ENCODE data around the gene OPRM1.

DNA sequence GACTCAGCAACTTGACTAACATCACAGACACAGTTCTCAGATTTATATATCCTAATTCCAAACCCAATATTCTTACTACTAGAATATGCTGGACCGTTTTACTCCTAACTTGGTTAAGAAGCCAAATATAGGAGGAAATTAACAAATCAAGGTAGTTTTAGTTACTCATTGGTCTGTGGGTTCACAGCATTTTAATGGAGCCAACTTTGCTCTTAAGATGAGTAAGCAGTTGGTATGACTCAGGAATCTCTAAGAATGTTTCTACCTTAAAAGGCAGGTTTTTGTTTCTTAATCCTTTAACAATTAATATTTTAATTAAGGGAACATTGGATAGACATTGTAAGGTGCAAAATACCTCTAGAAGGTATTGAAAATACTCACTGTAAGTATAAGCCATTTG lies 31.6 kb downstream of the OPRM1 start:
- TF ChIP-seq, protein P1, sequence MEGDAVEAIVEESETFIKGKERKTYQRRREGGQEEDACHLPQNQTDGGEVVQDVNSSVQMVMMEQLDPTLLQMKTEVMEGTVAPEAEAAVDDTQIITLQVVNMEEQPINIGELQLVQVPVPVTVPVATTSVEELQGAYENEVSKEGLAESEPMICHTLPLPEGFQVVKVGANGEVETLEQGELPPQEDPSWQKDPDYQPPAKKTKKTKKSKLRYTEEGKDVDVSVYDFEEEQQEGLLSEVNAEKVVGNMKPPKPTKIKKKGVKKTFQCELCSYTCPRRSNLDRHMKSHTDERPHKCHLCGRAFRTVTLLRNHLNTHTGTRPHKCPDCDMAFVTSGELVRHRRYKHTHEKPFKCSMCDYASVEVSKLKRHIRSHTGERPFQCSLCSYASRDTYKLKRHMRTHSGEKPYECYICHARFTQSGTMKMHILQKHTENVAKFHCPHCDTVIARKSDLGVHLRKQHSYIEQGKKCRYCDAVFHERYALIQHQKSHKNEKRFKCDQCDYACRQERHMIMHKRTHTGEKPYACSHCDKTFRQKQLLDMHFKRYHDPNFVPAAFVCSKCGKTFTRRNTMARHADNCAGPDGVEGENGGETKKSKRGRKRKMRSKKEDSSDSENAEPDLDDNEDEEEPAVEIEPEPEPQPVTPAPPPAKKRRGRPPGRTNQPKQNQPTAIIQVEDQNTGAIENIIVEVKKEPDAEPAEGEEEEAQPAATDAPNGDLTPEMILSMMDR (IDR thresholded peaks at IDR 0.05), result no peak
- no peak for TF ChIP-seq POLR2A (IDR thresholded peaks at IDR 0.05)

Data from Peyer's patch (tissue), 4 donors.